GM12878 (cell line): ENCODE results near the gene PPP1R1A. TPM values are rescaled to one million over a fixed set of nuclear protein-coding genes. Genes with fewer than 3 reads are reported as not detected.
A peak's percentile ranks its signal among the peaks of the same experiment; 100 is the strongest.

ENCODE experiments used
- ATAC-seq: fragments of 200-7000 bp; cut with Tn5 transposase; 3 replicates; pipeline ENCODE4 v1.9.1; 2020; ENCODE audit warnings: mild to moderate bottlenecking, moderate library complexity
- BruUV-seq: library from RNA; stranded (reverse); fragments of 400-500 nt; replicated peaks from 2 replicates; lab custom pipeline; 2021; lab: Mats Ljungman, UMichigan
- CTCF ChIA-PET: fragments of 300-600 bp; sonication (Branson Sonifier 250); formaldehyde crosslinking; extraction: SDS; loops from one replicate; lab custom pipeline; 2021; ENCODE audit warnings: inconsistent platforms; lab: Yijun Ruan, JAX
- POLR2A ChIA-PET: fragments of 350-600 bp; formaldehyde crosslinking; extraction: SDS; loops from one replicate; lab custom pipeline; 2021; ENCODE audit warnings: inconsistent platforms; lab: Charles Lee
- RAD21 ChIA-PET: fragments of 300-600 bp; sonication (Branson Sonifier 250); formaldehyde crosslinking; loops from one replicate; lab custom pipeline; 2023; ENCODE audit warnings: antibody characterized with exemption; ENCODE audit not compliant: unreplicated experiment; lab: Charles Lee
- SMC1A ChIA-PET: fragments of 300-600 bp; sonication (Branson Sonifier 250); formaldehyde crosslinking; loops from one replicate; lab custom pipeline; 2023; ENCODE audit not compliant: unreplicated experiment, uncharacterized antibody; lab: Charles Lee
- DNase-seq: peaks from one replicate; pipeline ENCODE4 v3.0.0-alpha.2; 2011; ENCODE audit warnings: low read depth, low spot score
- FAIRE-seq: peaks from 3 replicates; lab custom pipeline; 2011; peaks lifted over from hg19 to GRCh38; lab: Jason Lieb, UNC
- H2AFZ ChIP-seq: 2 replicates; pipeline ENCODE4 v1.6.0; 2011; ENCODE audit warnings: low read depth, low read length, control low read depth; ENCODE audit not compliant: control insufficient read depth
- H3K27ac ChIP-seq: 2 replicates; pipeline ENCODE4 v1.5.1; 2011; ENCODE audit warnings: control low read depth; ENCODE audit not compliant: control insufficient read depth, insufficient read depth
- H3K27me3 ChIP-seq, 2 experiments: replicated peaks in 1 of 2; 2 replicates each; pipeline versions ENCODE4 v1.6.0 to v1.6.1; 2011; ENCODE audit warnings: low read length in 1 of 2; ENCODE audit not compliant: control insufficient read depth in 2 of 2, insufficient read depth in 2 of 2
- H3K36me3 ChIP-seq, 2 experiments: 2 replicates each; pipeline ENCODE4 v1.5.1; 2011; ENCODE audit warnings: low read length in 1 of 2; ENCODE audit not compliant: control insufficient read depth in 2 of 2, insufficient read depth in 2 of 2
- H3K4me1 ChIP-seq: 2 replicates; pipeline ENCODE4 v1.6.1; 2011; ENCODE audit warnings: mild to moderate bottlenecking, low read length, moderate library complexity, mixed read lengths; ENCODE audit not compliant: control insufficient read depth, insufficient read depth
- H3K4me2 ChIP-seq: 2 replicates; pipeline ENCODE4 v1.6.0; 2011; ENCODE audit warnings: control low read depth; ENCODE audit not compliant: control insufficient read depth, insufficient read depth
- H3K4me3 ChIP-seq: fragments of 200-600 bp; sonication (generic); 2 replicates; pipeline ENCODE4 v1.5.1; 2016
- H3K79me2 ChIP-seq: 2 replicates; pipeline ENCODE4 v1.6.0; 2011; ENCODE audit warnings: low read length; ENCODE audit not compliant: control insufficient read depth, insufficient read depth
- H3K9ac ChIP-seq: 2 replicates; pipeline ENCODE4 v1.8.0; 2011; ENCODE audit warnings: low read length, control low read depth, mixed read lengths; ENCODE audit not compliant: control insufficient read depth, insufficient read depth
- H3K9me3 ChIP-seq: replicated peaks from 3 replicates; pipeline ENCODE4 v1.5.1; 2011; ENCODE audit warnings: mild to moderate bottlenecking, low read length; ENCODE audit not compliant: control insufficient read depth, insufficient read depth
- H4K20me1 ChIP-seq: 2 replicates; pipeline ENCODE4 v1.6.0; 2011; ENCODE audit not compliant: control insufficient read depth, insufficient read depth
- ATF7 ChIP-seq: fragments of 450-650 bp; IDR thresholded peaks from 2 replicates; pipeline ENCODE4 v1.6.1; 2016; ENCODE audit warnings: low read depth, mild to moderate bottlenecking
- BACH1 ChIP-seq: fragments of 450-650 bp; IDR thresholded peaks from 2 replicates; pipeline ENCODE4 v1.6.1; 2017; ENCODE audit warnings: mild to moderate bottlenecking, borderline replicate concordance
- BHLHE40 ChIP-seq, 2 experiments: fragments of 450-650 bp in 1 of 2; IDR thresholded peaks; 2 replicates each; pipeline ENCODE4 v1.6.1; 2011 to 2017; ENCODE audit warnings: low read depth in 2 of 2, borderline replicate concordance in 1 of 2, improper control_type of control experiment in 1 of 2, low read length in 1 of 2, mild to moderate bottlenecking in 1 of 2
- CREM ChIP-seq: IDR thresholded peaks from 2 replicates; pipeline ENCODE4 v1.6.1; 2014; ENCODE audit warnings: antibody characterized with exemption, low read depth
- CTCF ChIP-seq, 3 experiments: IDR thresholded peaks in 2 of 3; conservative IDR thresholded peaks in 1 of 3; 2 replicates each; pipeline ENCODE4 v1.5.1; 2011; ENCODE audit warnings: low read depth in 3 of 3, low read length in 3 of 3, mild to moderate bottlenecking in 3 of 3, control low read depth in 2 of 3, moderate library complexity in 2 of 3, inconsistent platforms in 1 of 3, mixed read lengths in 1 of 3; ENCODE audit not compliant: control insufficient read depth in 2 of 3, insufficient read depth in 1 of 3; ENCODE audit errors: extremely low read depth in 1 of 3
- HDAC6 ChIP-seq: fragments of 200-600 bp; sonication (generic); IDR thresholded peaks from one replicate; pipeline ENCODE4 v1.8.0; 2017; ENCODE audit warnings: antibody characterized with exemption; ENCODE audit not compliant: unreplicated experiment
- NFXL1 ChIP-seq: fragments of 450-650 bp; IDR thresholded peaks from 2 replicates; pipeline ENCODE4 v1.6.1; 2017; ENCODE audit warnings: antibody characterized with exemption, mild to moderate bottlenecking, borderline replicate concordance
- NR2C1 ChIP-seq: fragments of 450-650 bp; IDR thresholded peaks from 2 replicates; pipeline ENCODE4 v1.6.1; 2017; ENCODE audit warnings: antibody characterized with exemption, mild to moderate bottlenecking, moderate library complexity
- POU2F2 ChIP-seq: IDR thresholded peaks from 3 replicates; pipeline ENCODE4 v1.6.1; 2011; ENCODE audit warnings: low read depth, mild to moderate bottlenecking, low read length, borderline replicate concordance
- RAD21 ChIP-seq: IDR thresholded peaks from 2 replicates; pipeline ENCODE4 v1.6.1; 2011; ENCODE audit warnings: mild to moderate bottlenecking, low read depth, low read length, moderate library complexity; ENCODE audit not compliant: insufficient read depth
- RB1 ChIP-seq: fragments of 450-650 bp; formaldehyde crosslinking; IDR thresholded peaks from 2 replicates; pipeline ENCODE4 v1.6.1; 2017; ENCODE audit warnings: mild to moderate bottlenecking, borderline replicate concordance
- SMARCA5 ChIP-seq: fragments of 450-650 bp; IDR thresholded peaks from 2 replicates; pipeline ENCODE4 v1.6.1; 2017; ENCODE audit warnings: mild to moderate bottlenecking
- SMC3 ChIP-seq: IDR thresholded peaks from 2 replicates; pipeline ENCODE4 v1.6.1; 2011; ENCODE audit warnings: low read length, improper control_type of control experiment, borderline replicate concordance
- SPI1 ChIP-seq: IDR thresholded peaks from 2 replicates; pipeline ENCODE4 v1.6.1; 2011; ENCODE audit warnings: low read depth, mild to moderate bottlenecking, low read length, moderate library complexity, borderline replicate concordance; ENCODE audit not compliant: insufficient read depth
- SREBF1 ChIP-seq: IDR thresholded peaks from 2 replicates; pipeline ENCODE4 v1.6.1; 2012; ENCODE audit warnings: mild to moderate bottlenecking, low read length
- SRF ChIP-seq, 2 experiments: IDR thresholded peaks; 2 replicates each; pipeline ENCODE4 v1.6.1; 2011; ENCODE audit warnings: low read depth in 2 of 2, low read length in 2 of 2, mild to moderate bottlenecking in 1 of 2, moderate library complexity in 1 of 2
- TCF12 ChIP-seq: IDR thresholded peaks from 2 replicates; pipeline ENCODE4 v1.6.1; 2011; ENCODE audit warnings: low read depth, mild to moderate bottlenecking, low read length
- TCF3 ChIP-seq: IDR thresholded peaks from 2 replicates; pipeline ENCODE4 v1.6.1; 2012; ENCODE audit warnings: low read depth, mild to moderate bottlenecking, low read length, borderline replicate concordance; ENCODE audit not compliant: insufficient read depth
- USF1 ChIP-seq: IDR thresholded peaks from 2 replicates; pipeline ENCODE4 v1.6.1; 2011; ENCODE audit warnings: borderline replicate concordance, low read depth, mild to moderate bottlenecking, moderate library complexity, mixed read lengths, low read length; ENCODE audit not compliant: insufficient read depth; ENCODE audit errors: extremely low read length
- WGBS: methylation state at CpG from one replicate; pipeline ENCODE4 v1.1.6; 2016; ENCODE audit warnings: low lambda C conversion rate; ENCODE audit not compliant: insufficient replicate concordance, insufficient coverage; ENCODE audit errors: missing lambda C conversion rate; 5-methylcytosine and 5-hydroxymethylcytosine counted together
- in situ Hi-C: fragments of 300-500 bp; cut with MboI; formaldehyde crosslinking; loops from 9 replicates; pipeline ENCODE4 v1.14.3; 2018; ENCODE audit warnings: mixed read lengths
- intact Hi-C: fragments of 100-400 bp; cut with micrococcal nuclease; formaldehyde crosslinking; loops from one replicate; pipeline ENCODE4 v1.14.2; 2022; ENCODE audit not compliant: unreplicated experiment
- polyA plus RNA-seq, 11 experiments: library from polyadenylated mRNA; depleted of rRNA in 4 of 11; unstranded in 6 of 11; stranded (reverse) in 5 of 11; fragments of >200 nt; fragmentation: Nextera tagmentation in 4 of 11; fragmentation: Illumina TruSeq in 1 of 11; extraction: Ambion mirVana in 4 of 11; extraction: Trizol in 1 of 11; gene quantifications; 1 replicate in 1 of 11; 2 replicates in 10 of 11; pipeline versions ENCODE4 v1.2.1 to v1.2.3, GENCODE V29; 2011 to 2016; ENCODE audit warnings: inconsistent platforms in 2 of 11, missing spikeins in 2 of 11, low read depth in 1 of 11
- total RNA-seq, 4 experiments: library from RNA; depleted of rRNA in 3 of 4; stranded (reverse); fragments of >200 nt in 3 of 4; fragmentation: Illumina TruSeq in 1 of 4; extraction: Trizol in 1 of 4; gene quantifications; 2 replicates each; pipeline versions ENCODE4 v1.2.1 to v1.2.3, GENCODE V29; 2013 to 2021

Gene PPP1R1A
- total and polyA plus RNA-seq, 10 of the 15 experiments (the other 5 are each of a cell fraction or from before 2014, with no cell fraction given) = 0.03 to 0.08 (median 0.07) TPM; not detected in 7

GRCh38 chr12:54579696-54580333 is 8.6 kb downstream of the PPP1R1A start:
- FAIRE-seq (peak; percentile 98), DNase-seq (no peak), ATAC-seq (peak; percentile 99)
- Histone ChIP-seq H3K4me3 (no peak overlapping the region), H4K20me1 (no peaks in the 10 kb centered on the region), H3K4me2 (no peak overlapping the region), H3K27ac (no peak overlapping the region), H2AFZ (peak overlapping the region; percentile 48), H3K79me2 (no peaks in the 10 kb centered on the region), H3K27me3 (no peaks in the 10 kb centered on the region; a peak in 1 of 4 replicates), H3K9ac (no peak overlapping the region), H3K4me1 (no peaks in the 10 kb centered on the region), H3K36me3 (peaks cover 0 to 2% of the 10 kb centered on the region in 2 experiments; a peak in 3 of 4 replicates), H3K9me3 (no peaks in the 10 kb centered on the region)
- ChIA-PET POLR2A (interaction anchor here (1.2 to 1.4 kb wide), 2 partner anchors 11 to 29 kb away, joined by 3 read pairs; no protein-coding TSS in a partner anchor), CTCF (interaction anchor here (0.7 to 3.1 kb wide), 25 partner anchors 8 to 1094 kb away, joined by 3 to 45 read pairs (median 6); partner anchors contain the start of genes NCKAP1L and PDE1B), RAD21 (interaction anchor here (0.9 to 1.6 kb wide), 5 partner anchors 53 to 493 kb away, joined by 3 to 5 read pairs (median 3); no protein-coding TSS in a partner anchor), SMC1A (interaction anchor here (0.5 to 1.4 kb wide), 6 partner anchors 16 to 279 kb away, joined by 3 to 4 read pairs (median 4); partner anchors contain the start of gene NFE2)
- TF ChIP-seq POU2F2 = no peak
- TF ChIP-seq BHLHE40 (IDR thresholded peaks at IDR 0.05; ENCODE audit: borderline replicate concordance in 1 of 2, low read depth in 2 of 2, low read length in 1 of 2) = peak in 1 of 2 experiments; percentile 41; a peak in 1 of 4 replicates
- TF ChIP-seq RB1 = no peak
- peak; percentile 72; the same call in 1 of the 2 replicates for TF ChIP-seq SPI1
- no peak for TF ChIP-seq USF1
- 0 out of 2 replicates have a peak, but pooled peaks have one; percentile 61 for TF ChIP-seq TCF12
- peak; percentile 65; the same call in 1 of the 2 replicates for TF ChIP-seq TCF3
- peak; percentile 74 for TF ChIP-seq RAD21
- TF ChIP-seq SREBF1 = no peak
- TF ChIP-seq CTCF (IDR thresholded peaks at IDR 0.05 in 2 of 3, conservative IDR thresholded peaks at IDR 0.05 in 1 of 3; ENCODE audit: control insufficient read depth in 2 of 3, extremely low read depth in 1 of 3, insufficient read depth in 1 of 3, low read depth in 3 of 3, low read length in 3 of 3) = peak; percentile 87 to 100 (median 100)
- no peak for TF ChIP-seq SRF (IDR thresholded peaks at IDR 0.05; ENCODE audit: low read depth in 2 of 2, low read length in 2 of 2)
- TF ChIP-seq SMC3 = peak; percentile 37; the same call in 1 of the 2 replicates
- TF ChIP-seq NR2C1 = no peak
- TF ChIP-seq SMARCA5 = 0 out of 2 replicates have a peak, but pooled peaks have one; percentile 29
- TF ChIP-seq HDAC6 = no peak
- TF ChIP-seq BACH1 = 0 out of 2 replicates have a peak, but pooled peaks have one; percentile 30
- TF ChIP-seq NFXL1 = no peak
- no peak for TF ChIP-seq CREM
- no peak for TF ChIP-seq ATF7
- 9% methylated on average over 11 of the region's 11 CpGs for WGBS
- in situ Hi-C loops = no loop called here
- no TSS peak for BruUV-seq
- intact Hi-C loops = no loop called here
